Sigmoid colon (tissue), 7 donors: ENCODE data around the gene TCF25. TPM values are rescaled to one million over a fixed set of nuclear protein-coding genes. Genes with fewer than 3 reads are reported as not detected.

Experiments used
- DNase-seq: peaks from one replicate; pipeline ENCODE4 v3.0.0-alpha.2; 2019
- H3K27ac ChIP-seq, 4 donors: fragments of 200-600 bp; sonication (generic); one replicate each; pipeline ENCODE4 v1.5.1; 2016 to 2019; ENCODE audit warnings: mild to moderate bottlenecking in 1 of 4
- H3K27me3 ChIP-seq, 3 donors: fragments of 200-600 bp; sonication (generic); one replicate each; pipeline ENCODE4 v1.5.1; 2019; ENCODE audit warnings: mild to moderate bottlenecking in 1 of 3
- H3K36me3 ChIP-seq, 4 donors: fragments of 200-600 bp; sonication (generic); one replicate each; pipeline ENCODE4 v1.5.1; 2016 to 2019
- H3K4me1 ChIP-seq, 4 donors: fragments of 200-600 bp; sonication (generic); one replicate each; pipeline ENCODE4 v1.5.1; 2017 to 2019
- H3K4me3 ChIP-seq, 4 donors: fragments of 200-600 bp; sonication (generic); one replicate each; pipeline ENCODE4 v1.5.1; 2017 to 2019; ENCODE audit warnings: mild to moderate bottlenecking in 2 of 4, moderate library complexity in 1 of 4
- H3K9me3 ChIP-seq, 4 donors: fragments of 200-600 bp in 3 of 4; sonication (generic) in 3 of 4; one replicate each; pipeline versions ENCODE4 v1.5.1 to v1.6.1; 2013 to 2019
- EP300 ChIP-seq, 4 donors: sonication (generic); formaldehyde crosslinking; IDR thresholded peaks; one replicate each; pipeline ENCODE4 v1.6.1; 2017; ENCODE audit warnings: antibody characterized with exemption in 4 of 4
- POLR2A ChIP-seq, 2 donors: fragments of 450-650 bp; IDR thresholded peaks; one replicate each; pipeline ENCODE4 v1.6.1; 2016; ENCODE audit warnings: antibody characterized with exemption in 2 of 2, mild to moderate bottlenecking in 2 of 2, moderate library complexity in 2 of 2
- POLR2AphosphoS5 ChIP-seq, 4 donors: sonication (generic); formaldehyde crosslinking; IDR thresholded peaks; one replicate each; pipeline ENCODE4 v1.6.1; 2017; ENCODE audit warnings: antibody characterized with exemption in 4 of 4
- WGBS, 2 donors: extraction: QIAGEN DNeasy Blood & Tissue Kit; methylation state at CpG; one replicate each; pipeline ENCODE4 v1.1.7; 2013; 5-methylcytosine and 5-hydroxymethylcytosine counted together
- intact Hi-C: fragments of 100-400 bp; cut with DNase I; formaldehyde crosslinking; loops from one replicate; pipeline ENCODE4 v1.15.1; 2023
- polyA plus RNA-seq, 3 donors: library from polyadenylated mRNA; stranded (reverse); fragments of 200-250 nt; gene quantifications; one replicate each; pipeline ENCODE4 v1.2.3, GENCODE V29; 2013
- total RNA-seq, 4 donors: library from RNA; depleted of rRNA; stranded (reverse); fragments of >200 nt; gene quantifications; one replicate each; pipeline ENCODE4 v1.1.0, GENCODE V29; 2016
- TF ChIP-seq, protein P1 (sequence below), 4 experiments: fragments of 450-650 bp in 3 of 4; fragments of 200-600 bp in 1 of 4; IDR thresholded peaks; one replicate each; pipeline ENCODE4 v1.5.1; 2016 to 2019; ENCODE audit warnings: antibody characterized with exemption in 4 of 4, mild to moderate bottlenecking in 3 of 4, moderate library complexity in 2 of 4
- donor health status: healthy with polysubstance abuse.
- donor health status: Bipolar disorder and iron deficiency.
- donor health status: healthy.

The TCF25 gene
- total and polyA plus RNA-seq, 7 donors = 89.7 to 244 (median 132) TPM

DNA sequence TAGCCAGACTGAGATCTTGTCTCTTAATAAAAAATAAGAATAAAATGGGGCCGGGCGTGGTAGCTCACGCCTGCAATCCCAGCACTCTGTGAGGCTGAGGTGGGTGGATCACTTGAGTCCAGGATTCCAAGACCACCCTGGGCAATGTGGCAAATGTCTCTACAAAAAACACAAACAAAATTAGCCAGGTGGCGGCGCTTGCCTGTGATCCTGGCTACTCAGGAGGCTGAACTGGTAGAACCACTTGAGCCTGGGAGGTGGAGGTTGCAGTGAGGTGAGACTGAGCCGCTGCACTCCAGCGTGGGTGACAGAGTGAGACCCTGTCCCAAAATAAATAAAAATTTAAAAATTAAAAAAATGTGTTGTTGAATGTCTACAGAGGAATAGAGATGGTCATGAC, 72.3 kb downstream of the TCF25 start:
- Histone ChIP-seq H3K27ac (no peak overlapping the region), H3K4me1 (peaks cover 0 to 22% (median 18%) of the 10 kb centered on the region in 4 donors), H3K27me3 (no peaks in the 10 kb centered on the region), H3K9me3 (no peaks in the 10 kb centered on the region), H3K4me3 (no peak overlapping the region), H3K36me3 (no peaks in the 10 kb centered on the region)
- DNase-seq = no peak
- intact Hi-C loops = no loop called here
- TF ChIP-seq POLR2AphosphoS5 (IDR thresholded peaks at IDR 0.05) (no peak), EP300 (IDR thresholded peaks at IDR 0.05) (no peak)
- 18 to 52% methylated on average over 7 of the region's 7 CpGs for WGBS, 2 donors

DNA sequence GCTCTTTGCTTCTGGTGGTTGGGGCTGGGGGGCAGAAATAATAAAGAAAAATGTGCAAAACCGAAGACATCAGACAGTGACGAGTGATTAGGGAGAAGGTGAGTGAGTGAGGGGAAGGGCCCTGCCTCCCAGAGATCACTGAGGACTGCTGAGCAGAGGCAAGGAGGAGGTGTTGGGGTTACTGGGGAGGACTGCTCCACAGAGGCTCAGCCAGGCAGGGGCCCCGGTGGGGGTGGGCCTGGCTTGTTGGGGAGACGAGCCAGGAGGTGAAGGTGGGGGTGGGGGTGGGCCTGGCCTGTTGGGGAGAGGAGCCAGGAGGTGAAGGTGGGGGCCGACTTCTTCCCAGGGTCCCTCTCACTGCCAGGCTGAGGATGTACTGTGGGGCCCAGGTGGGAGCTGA, 73.1 kb downstream of the TCF25 start:
- H3K9me3 ChIP-seq = no peaks in the 10 kb centered on the region
- no peaks in the 10 kb centered on the region for H3K36me3 ChIP-seq
- no peaks in the 10 kb centered on the region for H3K27me3 ChIP-seq
- peaks cover 0 to 22% (median 18%) of the 10 kb centered on the region in 4 donors for H3K4me1 ChIP-seq
- no peak overlapping the region for H3K4me3 ChIP-seq
- no peak overlapping the region for H3K27ac ChIP-seq
- 60 to 87% methylated on average over 5 of the region's 5 CpGs for WGBS, 2 donors
- intact Hi-C loops = no loop called here
- TF ChIP-seq, protein P1, sequence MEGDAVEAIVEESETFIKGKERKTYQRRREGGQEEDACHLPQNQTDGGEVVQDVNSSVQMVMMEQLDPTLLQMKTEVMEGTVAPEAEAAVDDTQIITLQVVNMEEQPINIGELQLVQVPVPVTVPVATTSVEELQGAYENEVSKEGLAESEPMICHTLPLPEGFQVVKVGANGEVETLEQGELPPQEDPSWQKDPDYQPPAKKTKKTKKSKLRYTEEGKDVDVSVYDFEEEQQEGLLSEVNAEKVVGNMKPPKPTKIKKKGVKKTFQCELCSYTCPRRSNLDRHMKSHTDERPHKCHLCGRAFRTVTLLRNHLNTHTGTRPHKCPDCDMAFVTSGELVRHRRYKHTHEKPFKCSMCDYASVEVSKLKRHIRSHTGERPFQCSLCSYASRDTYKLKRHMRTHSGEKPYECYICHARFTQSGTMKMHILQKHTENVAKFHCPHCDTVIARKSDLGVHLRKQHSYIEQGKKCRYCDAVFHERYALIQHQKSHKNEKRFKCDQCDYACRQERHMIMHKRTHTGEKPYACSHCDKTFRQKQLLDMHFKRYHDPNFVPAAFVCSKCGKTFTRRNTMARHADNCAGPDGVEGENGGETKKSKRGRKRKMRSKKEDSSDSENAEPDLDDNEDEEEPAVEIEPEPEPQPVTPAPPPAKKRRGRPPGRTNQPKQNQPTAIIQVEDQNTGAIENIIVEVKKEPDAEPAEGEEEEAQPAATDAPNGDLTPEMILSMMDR (IDR thresholded peaks at IDR 0.05) = no peak
- no peak for TF ChIP-seq POLR2A (IDR thresholded peaks at IDR 0.05)
- TF ChIP-seq POLR2AphosphoS5 (IDR thresholded peaks at IDR 0.05) = no peak
- no peak for TF ChIP-seq EP300 (IDR thresholded peaks at IDR 0.05)
- no peak for DNase-seq

DNA sequence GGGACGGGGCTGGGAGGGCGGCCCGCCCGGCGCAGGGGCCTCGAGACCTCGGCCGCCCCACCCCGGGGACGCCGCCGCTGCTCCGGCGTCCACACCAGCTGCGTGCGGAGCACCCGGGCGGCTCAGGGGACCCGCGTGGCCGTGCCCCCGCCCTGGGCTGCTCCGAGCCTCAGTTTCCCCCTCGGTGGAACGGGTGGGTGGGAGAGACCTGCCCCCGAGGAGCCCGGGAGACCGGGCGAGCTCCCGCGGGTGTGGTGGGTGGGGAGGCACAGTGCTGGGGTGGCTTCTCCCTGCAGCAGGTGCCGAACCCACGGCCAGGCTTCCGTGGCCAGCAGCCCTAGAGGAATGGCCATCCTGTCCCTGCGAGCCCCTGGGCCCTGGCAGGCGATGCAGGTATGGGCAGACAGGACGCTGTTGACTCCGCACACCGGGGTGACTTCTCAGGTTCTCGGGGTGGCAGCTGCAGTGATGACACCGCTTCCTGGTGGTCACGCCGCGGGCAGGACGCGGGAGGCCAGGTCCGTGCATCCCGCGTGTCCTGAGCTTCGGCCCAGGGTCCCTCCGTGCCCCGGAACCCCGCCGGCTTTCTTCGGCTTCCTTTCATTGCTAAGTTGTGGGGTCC, 75.8 kb downstream of the TCF25 start:
- Histone ChIP-seq H3K4me3 (peak overlapping the region; percentile 45 to 70 (median 61)), H3K4me1 (peaks cover 0 to 22% (median 18%) of the 10 kb centered on the region in 4 donors), H3K36me3 (peaks cover 0 to 1% (median 0%) of the 10 kb centered on the region in 4 donors), H3K27ac (peak overlapping the region in 3 of 4 donors; percentile 55 to 69 (median 61)), H3K9me3 (no peaks in the 10 kb centered on the region), H3K27me3 (no peaks in the 10 kb centered on the region)
- TF ChIP-seq POLR2AphosphoS5 (IDR thresholded peaks at IDR 0.05) (no peak), EP300 (IDR thresholded peaks at IDR 0.05) (no peak), POLR2A (IDR thresholded peaks at IDR 0.05) (no peak)
- TF ChIP-seq, protein P1 (IDR thresholded peaks at IDR 0.05) = no peak
- WGBS, 2 donors = 22 to 29% methylated on average over 55 of the region's 55 CpGs
- no peak for DNase-seq
- intact Hi-C loops = no loop called here

- TF ChIP-seq POLR2AphosphoS5 (IDR thresholded peaks at IDR 0.05) (no peak), POLR2A (IDR thresholded peaks at IDR 0.05) (no peak), EP300 (IDR thresholded peaks at IDR 0.05) (no peak)
- TF ChIP-seq, protein P1 (IDR thresholded peaks at IDR 0.05) = no peak
- Histone ChIP-seq H3K27me3 (no peaks in the 10 kb centered on the region), H3K9me3 (no peaks in the 10 kb centered on the region), H3K4me3 (peak overlapping the region in 3 of 4 donors; percentile 60 to 70 (median 62)), H3K36me3 (peaks cover 0 to 7% (median 0%) of the 10 kb centered on the region in 4 donors), H3K4me1 (peaks cover 0 to 22% (median 18%) of the 10 kb centered on the region in 4 donors), H3K27ac (peak overlapping the region in 3 of 4 donors; percentile 55 to 69 (median 61))
- intact Hi-C loops = no loop called here
- DNase-seq = no peak
- 90% methylated on average over 12 of the region's 12 CpGs for WGBS, 2 donors
Observed at GRCh38 chr16:89949756-89950155, 76.4 kb downstream of the TCF25 start.

GRCh38 chr16:89951509-89951908, 78.1 kb downstream of the TCF25 start:
- intact Hi-C loops = no loop called here
- 95 to 96% methylated on average over 5 of the region's 5 CpGs for WGBS, 2 donors
- TF ChIP-seq POLR2AphosphoS5 (IDR thresholded peaks at IDR 0.05) = no peak
- TF ChIP-seq EP300 (IDR thresholded peaks at IDR 0.05) = no peak
- TF ChIP-seq POLR2A (IDR thresholded peaks at IDR 0.05) = no peak
- TF ChIP-seq, protein P1 (IDR thresholded peaks at IDR 0.05) = no peak

More at GRCh38 chr16:89951509-89951908, 78.1 kb downstream of the TCF25 start:
- Histone ChIP-seq H3K27ac (no peak overlapping the region), H3K27me3 (no peaks in the 10 kb centered on the region), H3K9me3 (no peaks in the 10 kb centered on the region), H3K4me3 (no peak overlapping the region), H3K4me1 (peaks cover 0 to 22% (median 18%) of the 10 kb centered on the region in 4 donors), H3K36me3 (peaks cover 0 to 23% (median 0%) of the 10 kb centered on the region in 4 donors)
- DNase-seq = no peak
